Right lobe of liver (tissue), 6 donors: ENCODE data around the gene CDH4. TPM values are rescaled to one million over a fixed set of nuclear protein-coding genes. Genes with fewer than 3 reads are reported as not detected.

Experiments used
- ATAC-seq, 4 donors: fragments of 200-7000 bp; cut with Tn5 transposase; one replicate each; pipeline ENCODE4 v1.9.1; 2020; ENCODE audit warnings: mild to moderate bottlenecking in 4 of 4, moderate library complexity in 4 of 4
- DNase-seq, 3 donors: peaks; one replicate each; pipeline ENCODE4 v3.0.0-alpha.2; 2020
- H3K27ac ChIP-seq, 3 donors: fragments of 200-600 bp; one replicate each; pipeline ENCODE4 v1.8.0; 2022
- H3K27me3 ChIP-seq, 2 donors: fragments of 200-600 bp; one replicate each; pipeline ENCODE4 v1.8.0; 2022
- H3K36me3 ChIP-seq, 4 donors: fragments of 200-600 bp; sonication (generic) in 1 of 4; one replicate each; pipeline versions ENCODE4 v1.5.1 to v1.8.0; 2017 to 2022; ENCODE audit warnings: control low read depth in 1 of 4
- H3K4me1 ChIP-seq, 4 donors: fragments of 200-600 bp; sonication (generic) in 1 of 4; one replicate each; pipeline versions ENCODE4 v1.5.1 to v1.8.0; 2017 to 2022; ENCODE audit warnings: control low read depth in 1 of 4
- H3K4me3 ChIP-seq, 3 donors: fragments of 200-600 bp; one replicate each; pipeline ENCODE4 v1.8.0; 2022
- H3K9me3 ChIP-seq, 4 donors: fragments of 200-600 bp; sonication (generic) in 1 of 4; one replicate each; pipeline versions ENCODE4 v1.5.1 to v1.8.0; 2017 to 2022; ENCODE audit warnings: control low read depth in 1 of 4
- CTCF ChIP-seq, 4 donors: fragments of 200-600 bp in 3 of 4; fragments of 450-650 bp in 1 of 4; IDR thresholded peaks; one replicate each; pipeline versions ENCODE4 v1.5.1 to v1.8.0; 2016 to 2022; ENCODE audit warnings: antibody characterized with exemption in 4 of 4, mild to moderate bottlenecking in 2 of 4
- POLR2A ChIP-seq: fragments of 450-650 bp; IDR thresholded peaks from one replicate; pipeline ENCODE4 v1.6.1; 2017; ENCODE audit warnings: antibody characterized with exemption, mild to moderate bottlenecking
- WGBS: methylation state at CpG from one replicate; pipeline ENCODE4 v1.1.6; 2018; ENCODE audit warnings: low coverage, low lambda C conversion rate; ENCODE audit not compliant: insufficient coverage; ENCODE audit errors: missing lambda C conversion rate; 5-methylcytosine and 5-hydroxymethylcytosine counted together
- intact Hi-C, 2 donors: fragments of 100-400 bp; cut with DNase I; formaldehyde crosslinking; loops; one replicate each; pipeline versions ENCODE4 v1.11.2 to v1.14.1; 2022
- total RNA-seq, 6 experiments: library from RNA; depleted of rRNA in 2 of 6; stranded (reverse); fragments of >200 nt in 2 of 6; fragmentation: NEBNext Ultra II Directional in 3 of 6; extraction: Animal tissue kit (Norgen Biotek cat#: 25700) in 3 of 6; gene quantifications; one replicate each; pipeline versions ENCODE4 v1.1.0 to v1.2.4, GENCODE V29; 2016 to 2023
- donor health status: DM: no; HTN: yes; CAD: no.
- donor health status: DM: no; HTN: no; CAD: no.
- donor health status: DM: no; HTN: no; CAD: no.
- donor health status: DM: no; HTN: yes; CAD: no.
- donor health status: DM: no; HTN: yes; CAD: no.

The CDH4 gene
- total RNA-seq, 6 experiments from 2014 or later: 0.02 to 0.14 (median 0.09) TPM; not detected in 3

GRCh38 chr20:61649105-61649859 is 397.2 kb downstream of the CDH4 start:
- Histone ChIP-seq H3K36me3 (no peaks in the 10 kb centered on the region), H3K27ac (no peak overlapping the region), H3K4me3 (no peak overlapping the region), H3K4me1 (no peaks in the 10 kb centered on the region), H3K27me3 (no peaks in the 10 kb centered on the region), H3K9me3 (no peaks in the 10 kb centered on the region)
- TF ChIP-seq POLR2A (no peak), CTCF (IDR thresholded peaks at IDR 0.05) (no peak)
- DNase-seq (peak in 1 of 3 donors; percentile 29), ATAC-seq (no peak)
- intact Hi-C loops: no loop called here
- 59% methylated on average over 25 of the region's 25 CpGs for WGBS

- TF ChIP-seq POLR2A (no peak), CTCF (IDR thresholded peaks at IDR 0.05) (no peak)
- H3K36me3 ChIP-seq: no peaks in the 10 kb centered on the region
- ATAC-seq (no peak), DNase-seq (peak in 1 of 3 donors; percentile 34)
- no peak overlapping the region for H3K27ac ChIP-seq
- H3K27me3 ChIP-seq: no peaks in the 10 kb centered on the region
- no peaks in the 10 kb centered on the region for H3K9me3 ChIP-seq
- intact Hi-C loops: no loop called here
- 40% methylated on average over 1 of the region's 8 CpGs for WGBS
- H3K4me1 ChIP-seq: no peaks in the 10 kb centered on the region
- H3K4me3 ChIP-seq: no peak overlapping the region
These were observed 397.8 kb downstream of the CDH4 start for GRCh38 chr20:61649860-61650162.

GRCh38 chr20:61650912-61651733 is 399.1 kb downstream of the CDH4 start:
- WGBS: 82% methylated on average over 23 of the region's 34 CpGs
- DNase-seq: peak in 1 of 3 donors; percentile 43
- Histone ChIP-seq H3K4me3 (no peak overlapping the region), H3K4me1 (no peaks in the 10 kb centered on the region), H3K9me3 (no peaks in the 10 kb centered on the region), H3K36me3 (no peaks in the 10 kb centered on the region), H3K27ac (no peak overlapping the region), H3K27me3 (no peaks in the 10 kb centered on the region)
- no peak for TF ChIP-seq CTCF (IDR thresholded peaks at IDR 0.05)
- TF ChIP-seq POLR2A: no peak
- ATAC-seq: no peak
- intact Hi-C loops: no loop called here

- no peak for ATAC-seq
- no peaks in the 10 kb centered on the region for H3K4me1 ChIP-seq
These were observed 400.1 kb downstream of the CDH4 start for GRCh38 chr20:61652146-61652545.

More at GRCh38 chr20:61652146-61652545, 400.1 kb downstream of the CDH4 start:
- Histone ChIP-seq H3K27ac (no peak overlapping the region), H3K9me3 (no peaks in the 10 kb centered on the region), H3K36me3 (no peaks in the 10 kb centered on the region), H3K4me3 (no peak overlapping the region), H3K27me3 (no peaks in the 10 kb centered on the region)
- intact Hi-C loops: no loop called here
- TF ChIP-seq CTCF (IDR thresholded peaks at IDR 0.05) (no peak), POLR2A (no peak)
- WGBS: 56% methylated on average over 10 of the region's 10 CpGs
- DNase-seq: no peak
